ENCODE measurements around the gene MCOLN3.
"Not testable (repeated sequence)": the region's sequence is repeated elsewhere in the genome, so short reads cannot be mapped to it uniquely, and the experiment has no call there.

MCOLN3 gene

GRCh38 chr1:84995484-84996334, 52.6 kb downstream of the MCOLN3 start:
- in situ Hi-C loops (cut with HindIII; ENCODE audit: low sequenced_read_pairs), result no loop called here

- in situ Hi-C loops (cut with HindIII; ENCODE audit: low sequenced_read_pairs), result no loop called here
Observed at GRCh38 chr1:84991097-84991920, 57.0 kb downstream of the MCOLN3 start.

GRCh38 chr1:84988588-84988987, 59.7 kb downstream of the MCOLN3 start:
- in situ Hi-C loops (cut with HindIII; ENCODE audit: low sequenced_read_pairs), result no loop called here

- in situ Hi-C loops (cut with HindIII; ENCODE audit: low sequenced_read_pairs), result not testable (repeated sequence)
Observed at GRCh38 chr1:84986561-84986960, 61.7 kb downstream of the MCOLN3 start.

GRCh38 chr1:84985365-84985764, 62.9 kb downstream of the MCOLN3 start:
- in situ Hi-C loops (cut with HindIII; ENCODE audit: low sequenced_read_pairs), result no loop called here

- in situ Hi-C loops (cut with HindIII; ENCODE audit: low sequenced_read_pairs), result no loop called here
Observed at GRCh38 chr1:84982395-84982794, 65.9 kb downstream of the MCOLN3 start.

- in situ Hi-C loops (cut with HindIII; ENCODE audit: low sequenced_read_pairs), result no loop called here
Observed at GRCh38 chr1:84975035-84975434, 73.3 kb downstream of the MCOLN3 start.

GRCh38 chr1:84973498-84974334, 74.6 kb downstream of the MCOLN3 start:
- in situ Hi-C loops (cut with HindIII; ENCODE audit: low sequenced_read_pairs), result no loop called here

GRCh38 chr1:84972377-84972987, 75.8 kb downstream of the MCOLN3 start:
- in situ Hi-C loops (cut with HindIII; ENCODE audit: low sequenced_read_pairs), result no loop called here

GRCh38 chr1:84971957-84972356, 76.3 kb downstream of the MCOLN3 start:
- in situ Hi-C loops (cut with HindIII; ENCODE audit: low sequenced_read_pairs), result no loop called here

GRCh38 chr1:84969489-84970250, 78.6 kb downstream of the MCOLN3 start:
- in situ Hi-C loops (cut with HindIII; ENCODE audit: low sequenced_read_pairs), result no loop called here

GRCh38 chr1:84968865-84969264, 79.4 kb downstream of the MCOLN3 start:
- in situ Hi-C loops (cut with HindIII; ENCODE audit: low sequenced_read_pairs), result no loop called here

GRCh38 chr1:84968101-84968500, 80.2 kb downstream of the MCOLN3 start:
- in situ Hi-C loops (cut with HindIII; ENCODE audit: low sequenced_read_pairs), result no loop called here
